ENCODE results near the gene EFR3B. TPM values are rescaled to one million over a fixed set of nuclear protein-coding genes. Genes with fewer than 3 reads are reported as not detected.

The EFR3B gene
- total RNA-seq, 1 donor from 2014 or later = 15.4 TPM

DNA sequence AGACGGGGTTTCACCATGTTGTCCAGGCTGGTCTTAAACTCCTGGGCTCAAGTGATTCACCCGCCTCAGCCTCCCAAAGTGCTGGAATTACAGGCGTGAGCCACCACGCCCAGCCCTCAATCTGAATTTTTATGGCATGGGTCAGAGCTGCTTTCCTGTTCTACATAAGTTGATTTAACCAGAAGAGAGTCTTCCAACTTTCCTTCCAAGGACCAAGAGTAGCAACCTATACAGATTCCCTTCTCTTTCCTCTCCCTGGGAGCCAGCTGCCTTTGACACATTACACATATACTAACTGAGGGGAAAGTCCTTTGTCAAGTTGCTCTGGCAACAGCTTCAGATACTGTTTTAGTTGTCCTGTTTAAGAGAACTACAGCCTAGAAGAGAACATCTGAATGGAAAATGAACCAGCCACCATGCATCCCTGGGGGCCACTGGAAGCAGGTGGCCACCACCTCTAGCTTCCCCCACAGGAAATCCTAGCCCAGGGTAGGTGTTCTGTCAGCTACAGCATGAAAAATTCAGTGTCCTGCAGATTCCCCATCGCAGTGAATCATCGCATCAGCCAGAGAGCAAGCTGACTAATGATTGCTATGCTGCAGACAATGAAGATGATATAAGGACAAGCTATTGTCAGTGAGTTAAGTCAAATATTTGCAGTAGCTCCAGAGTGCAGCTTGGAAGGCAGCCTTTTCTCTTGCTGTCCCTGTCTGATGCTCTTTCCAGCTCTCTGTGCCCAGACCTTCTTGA is 63.6 kb downstream of the EFR3B start:
- Mint-ChIP-seq H3K4me3 (no peak overlapping the region), H3K27ac (no peak overlapping the region), H3K4me1 (peaks cover 4% of the 10 kb centered on the region), H3K27me3 (ENCODE audit: low read depth) (no peaks in the 10 kb centered on the region), H3K9me3 (peaks cover 5% of the 10 kb centered on the region), H3K36me3 (peaks cover 15% of the 10 kb centered on the region)
- TF ChIP-seq, protein P1, sequence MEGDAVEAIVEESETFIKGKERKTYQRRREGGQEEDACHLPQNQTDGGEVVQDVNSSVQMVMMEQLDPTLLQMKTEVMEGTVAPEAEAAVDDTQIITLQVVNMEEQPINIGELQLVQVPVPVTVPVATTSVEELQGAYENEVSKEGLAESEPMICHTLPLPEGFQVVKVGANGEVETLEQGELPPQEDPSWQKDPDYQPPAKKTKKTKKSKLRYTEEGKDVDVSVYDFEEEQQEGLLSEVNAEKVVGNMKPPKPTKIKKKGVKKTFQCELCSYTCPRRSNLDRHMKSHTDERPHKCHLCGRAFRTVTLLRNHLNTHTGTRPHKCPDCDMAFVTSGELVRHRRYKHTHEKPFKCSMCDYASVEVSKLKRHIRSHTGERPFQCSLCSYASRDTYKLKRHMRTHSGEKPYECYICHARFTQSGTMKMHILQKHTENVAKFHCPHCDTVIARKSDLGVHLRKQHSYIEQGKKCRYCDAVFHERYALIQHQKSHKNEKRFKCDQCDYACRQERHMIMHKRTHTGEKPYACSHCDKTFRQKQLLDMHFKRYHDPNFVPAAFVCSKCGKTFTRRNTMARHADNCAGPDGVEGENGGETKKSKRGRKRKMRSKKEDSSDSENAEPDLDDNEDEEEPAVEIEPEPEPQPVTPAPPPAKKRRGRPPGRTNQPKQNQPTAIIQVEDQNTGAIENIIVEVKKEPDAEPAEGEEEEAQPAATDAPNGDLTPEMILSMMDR (IDR thresholded peaks at IDR 0.05; ENCODE audit: unreplicated experiment) = no peak
- DNase-seq (ENCODE audit: low spot score in 2 of 2, unreplicated experiment in 2 of 2) = no peak

DNA sequence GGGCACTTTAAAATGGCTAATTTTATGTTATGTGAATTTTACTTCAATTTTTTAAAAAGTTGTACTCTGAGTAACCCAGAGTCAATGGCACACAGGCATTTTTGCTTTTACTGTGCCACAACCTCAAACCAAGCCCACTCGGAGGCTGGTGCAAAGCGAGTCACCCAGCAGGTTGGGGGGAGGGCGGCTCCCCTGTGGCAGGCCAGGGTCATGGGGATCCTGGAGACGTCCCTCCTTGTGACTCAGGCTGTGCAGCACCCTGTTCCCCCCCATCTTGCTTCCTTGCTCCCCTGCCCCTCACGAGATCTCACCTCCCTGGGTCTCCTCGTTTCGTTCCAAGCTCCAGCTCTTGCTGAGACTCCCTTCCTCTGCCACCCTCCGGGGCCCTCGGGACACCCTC is 67.9 kb downstream of the EFR3B start:
- no peak for DNase-seq (ENCODE audit: low spot score in 2 of 2, unreplicated experiment in 2 of 2)
- TF ChIP-seq, protein P1 (IDR thresholded peaks at IDR 0.05; ENCODE audit: unreplicated experiment) = no peak
- H3K9me3 Mint-ChIP-seq = no peaks in the 10 kb centered on the region
- H3K4me1 Mint-ChIP-seq = peaks cover under 1% of the 10 kb centered on the region
- no peak overlapping the region for H3K4me3 Mint-ChIP-seq
- H3K27ac Mint-ChIP-seq = no peak overlapping the region
- H3K27me3 Mint-ChIP-seq (ENCODE audit: low read depth) = no peaks in the 10 kb centered on the region
- peaks cover 4% of the 10 kb centered on the region for H3K36me3 Mint-ChIP-seq

DNA sequence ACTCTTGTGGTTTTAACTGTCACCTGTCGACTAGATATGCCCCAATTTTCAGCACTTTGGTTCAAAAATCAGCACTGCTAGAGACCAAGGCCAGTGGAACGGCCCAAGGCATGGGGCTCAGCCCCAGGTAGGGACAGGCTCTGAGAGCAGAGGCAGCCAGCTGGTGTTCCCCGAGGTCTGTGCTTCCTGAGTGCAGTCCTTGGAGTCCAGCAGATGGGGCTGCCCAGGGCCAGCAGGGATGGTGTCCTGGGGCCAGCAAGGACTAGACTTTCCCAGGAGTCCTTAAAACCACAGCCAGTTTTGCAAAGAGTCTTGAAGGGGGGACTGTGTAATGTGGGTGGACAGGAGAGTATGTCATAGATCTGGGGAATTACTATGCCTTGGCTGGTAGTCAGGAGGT is 70.2 kb downstream of the EFR3B start:
- DNase-seq (ENCODE audit: low spot score in 2 of 2, unreplicated experiment in 2 of 2) = no peak
- Mint-ChIP-seq H3K36me3 (peaks cover 4% of the 10 kb centered on the region), H3K4me1 (no peaks in the 10 kb centered on the region), H3K4me3 (no peak overlapping the region), H3K27ac (no peak overlapping the region), H3K9me3 (no peaks in the 10 kb centered on the region), H3K27me3 (ENCODE audit: low read depth) (no peaks in the 10 kb centered on the region)
- TF ChIP-seq, protein P1 (IDR thresholded peaks at IDR 0.05; ENCODE audit: unreplicated experiment) = no peak

DNA sequence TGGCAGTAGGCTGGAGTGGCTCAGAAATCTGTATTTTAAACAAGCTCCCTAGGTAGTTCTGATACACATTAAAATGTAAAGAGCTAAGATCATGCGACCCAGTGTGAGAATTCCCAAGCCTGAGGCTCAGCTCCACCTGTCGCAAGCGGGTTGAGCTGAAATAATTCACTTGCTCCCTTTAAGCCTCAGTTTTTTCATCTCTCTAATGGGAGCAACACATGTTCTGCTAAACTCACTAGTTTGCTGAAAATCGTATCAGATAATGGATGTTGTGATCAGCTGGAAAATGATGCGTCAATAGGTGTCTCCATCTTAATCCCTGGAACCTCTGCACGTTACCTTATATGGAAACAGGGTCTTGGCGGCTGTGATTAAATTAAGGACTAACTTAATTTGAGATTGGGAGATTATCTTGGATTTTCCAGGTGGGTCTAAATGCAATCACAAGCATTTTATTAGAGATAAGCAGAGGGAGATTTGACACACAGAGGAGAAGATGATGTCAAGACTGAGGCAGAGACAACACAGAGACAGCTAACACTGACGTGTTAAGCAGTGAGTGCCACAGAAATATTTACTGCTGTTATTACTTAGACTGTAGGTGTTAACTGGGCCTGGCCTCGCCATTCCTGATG is 73.5 kb downstream of the EFR3B start:
- H3K4me1 Mint-ChIP-seq = no peaks in the 10 kb centered on the region
- H3K36me3 Mint-ChIP-seq = no peaks in the 10 kb centered on the region
- TF ChIP-seq, protein P1 (IDR thresholded peaks at IDR 0.05; ENCODE audit: unreplicated experiment) = no peak
- H3K4me3 Mint-ChIP-seq = no peak overlapping the region
- H3K27ac Mint-ChIP-seq = no peak overlapping the region
- H3K9me3 Mint-ChIP-seq = no peaks in the 10 kb centered on the region
- DNase-seq (ENCODE audit: low spot score in 2 of 2, unreplicated experiment in 2 of 2) = no peak
- H3K27me3 Mint-ChIP-seq (ENCODE audit: low read depth) = no peaks in the 10 kb centered on the region

DNA sequence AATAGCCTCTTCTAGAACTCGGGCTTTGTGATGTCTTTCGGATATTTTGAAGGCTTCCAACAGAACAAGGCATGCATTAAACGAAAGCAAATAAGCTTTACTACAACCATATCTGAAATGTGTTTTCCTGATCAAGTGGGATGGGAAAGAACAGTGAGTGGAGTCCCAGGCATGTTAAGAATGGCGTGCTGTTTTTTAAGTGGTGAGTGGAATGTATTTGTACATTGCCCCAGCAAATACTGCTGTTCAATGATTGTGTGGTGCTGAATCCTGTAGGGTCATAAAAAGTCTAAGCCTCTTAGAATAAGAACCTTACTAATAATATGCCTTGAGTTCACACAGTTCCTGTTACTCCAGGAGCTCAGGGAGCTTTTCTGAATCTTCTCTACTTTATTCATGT is 74.0 kb downstream of the EFR3B start:
- no peak for DNase-seq (ENCODE audit: low spot score in 2 of 2, unreplicated experiment in 2 of 2)
- no peaks in the 10 kb centered on the region for H3K9me3 Mint-ChIP-seq
- H3K36me3 Mint-ChIP-seq = no peaks in the 10 kb centered on the region
- H3K4me3 Mint-ChIP-seq = no peak overlapping the region
- no peak overlapping the region for H3K27ac Mint-ChIP-seq
- TF ChIP-seq, protein P1 (IDR thresholded peaks at IDR 0.05; ENCODE audit: unreplicated experiment) = no peak
- H3K27me3 Mint-ChIP-seq (ENCODE audit: low read depth) = no peaks in the 10 kb centered on the region
- no peaks in the 10 kb centered on the region for H3K4me1 Mint-ChIP-seq

All from mesothelial cell of epicardium (in vitro differentiated cells).